ENCODE data around the gene LINS1.

Gene LINS1

DNA sequence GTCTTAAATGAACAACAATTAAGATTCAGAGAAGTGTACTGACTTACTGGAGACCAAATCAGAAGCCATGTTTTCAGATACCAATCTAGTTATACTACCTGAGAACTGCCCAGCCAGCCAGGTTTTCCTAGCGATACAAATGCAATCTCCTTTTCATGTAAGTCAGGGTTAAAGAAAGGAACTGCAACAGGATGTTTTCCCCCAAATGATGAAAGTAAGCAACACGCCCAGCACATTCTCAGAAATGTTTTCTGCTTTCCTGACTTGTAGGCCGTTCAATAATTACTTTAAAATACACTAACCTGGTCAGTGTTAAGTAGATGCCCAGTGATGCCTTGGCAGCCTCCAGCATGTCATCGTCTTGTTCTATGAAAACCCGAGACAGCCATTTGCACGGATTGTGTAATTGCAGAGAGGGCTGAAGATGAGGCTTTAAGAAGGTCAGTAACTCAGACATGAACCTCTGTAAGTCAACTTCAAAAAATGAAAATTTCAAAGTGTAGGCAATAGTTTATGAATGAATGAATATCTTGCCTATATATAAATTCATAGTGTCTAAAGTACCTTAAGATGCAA is 30.3 kb downstream of the LINS1 start:
- Histone ChIP-seq H3K9me3 (ENCODE audit: insufficient read depth, low read length) (no peaks in the 10 kb centered on the region), H3K4me3 (ENCODE audit: insufficient read length, low read depth) (no peak overlapping the region), H3K27me3 (ENCODE audit: insufficient read depth, insufficient read length) (no peaks in the 10 kb centered on the region), H3K4me1 (ENCODE audit: insufficient read depth, insufficient read length) (no peaks in the 10 kb centered on the region), H3K36me3 (ENCODE audit: insufficient read depth, insufficient read length, low read length) (peaks cover 47% of the 10 kb centered on the region), H3K9ac (ENCODE audit: insufficient read length, low read depth) (no peak overlapping the region)
- DNase-seq (ENCODE audit: low read depth, low spot score), result no peak
- TF ChIP-seq ZNF274 (IDR thresholded peaks at IDR 0.05; ENCODE audit: low read depth, low read length) (no peak), SUZ12 (IDR thresholded peaks at IDR 0.05; ENCODE audit: extremely low read depth, insufficient read depth, insufficient read length) (no peak), YY1 (IDR thresholded peaks at IDR 0.05; ENCODE audit: insufficient read depth, insufficient read length) (no peak)

- no peak for DNase-seq (ENCODE audit: low read depth, low spot score)
- Histone ChIP-seq H3K9me3 (ENCODE audit: insufficient read depth, low read length) (no peaks in the 10 kb centered on the region), H3K4me1 (ENCODE audit: insufficient read depth, insufficient read length) (no peaks in the 10 kb centered on the region), H3K36me3 (ENCODE audit: insufficient read depth, insufficient read length, low read length) (peaks cover 47% of the 10 kb centered on the region), H3K9ac (ENCODE audit: insufficient read length, low read depth) (no peak overlapping the region), H3K27me3 (ENCODE audit: insufficient read depth, insufficient read length) (no peaks in the 10 kb centered on the region), H3K4me3 (ENCODE audit: insufficient read length, low read depth) (no peak overlapping the region)
- TF ChIP-seq YY1 (IDR thresholded peaks at IDR 0.05; ENCODE audit: insufficient read depth, insufficient read length) (no peak), ZNF274 (IDR thresholded peaks at IDR 0.05; ENCODE audit: low read depth, low read length) (no peak)
These were observed 31.2 kb downstream of the LINS1 start for GRCh38 chr15:100570735-100571313.

- Histone ChIP-seq H3K4me1 (ENCODE audit: insufficient read depth, insufficient read length) (no peaks in the 10 kb centered on the region), H3K9me3 (ENCODE audit: insufficient read depth, low read length) (no peaks in the 10 kb centered on the region), H3K36me3 (ENCODE audit: insufficient read depth, insufficient read length, low read length) (peaks cover 47% of the 10 kb centered on the region), H3K27me3 (ENCODE audit: insufficient read depth, insufficient read length) (no peaks in the 10 kb centered on the region), H3K4me3 (ENCODE audit: insufficient read length, low read depth) (no peak overlapping the region), H3K9ac (ENCODE audit: insufficient read length, low read depth) (no peak overlapping the region)
- no peak for DNase-seq (ENCODE audit: low read depth, low spot score)
- no peak for TF ChIP-seq ZNF274 (IDR thresholded peaks at IDR 0.05; ENCODE audit: low read depth, low read length)
- no peak for TF ChIP-seq YY1 (IDR thresholded peaks at IDR 0.05; ENCODE audit: insufficient read depth, insufficient read length)
- TF ChIP-seq SUZ12 (IDR thresholded peaks at IDR 0.05; ENCODE audit: extremely low read depth, insufficient read depth, insufficient read length), result no peak
These were observed 31.7 kb downstream of the LINS1 start for GRCh38 chr15:100570275-100570674.

- no peak for DNase-seq (ENCODE audit: low read depth, low spot score)
- no peak overlapping the region for H3K9ac ChIP-seq (ENCODE audit: insufficient read length, low read depth)
- no peaks in the 10 kb centered on the region for H3K9me3 ChIP-seq (ENCODE audit: insufficient read depth, low read length)
These were observed 32.6 kb downstream of the LINS1 start for GRCh38 chr15:100569391-100569790.

GRCh38 chr15:100566850-100567628 is 34.9 kb downstream of the LINS1 start:
- H3K36me3 ChIP-seq (ENCODE audit: insufficient read depth, insufficient read length, low read length), result peaks cover 29% of the 10 kb centered on the region
- H3K9ac ChIP-seq (ENCODE audit: insufficient read length, low read depth), result no peak overlapping the region
- no peak overlapping the region for H3K4me3 ChIP-seq (ENCODE audit: insufficient read length, low read depth)
- no peaks in the 10 kb centered on the region for H3K4me1 ChIP-seq (ENCODE audit: insufficient read depth, insufficient read length)
- no peaks in the 10 kb centered on the region for H3K9me3 ChIP-seq (ENCODE audit: insufficient read depth, low read length)
- H3K27me3 ChIP-seq (ENCODE audit: insufficient read depth, insufficient read length), result no peaks in the 10 kb centered on the region
- DNase-seq (ENCODE audit: low read depth, low spot score), result no peak
- no peak for TF ChIP-seq ZNF274 (IDR thresholded peaks at IDR 0.05; ENCODE audit: low read depth, low read length)
- TF ChIP-seq SUZ12 (IDR thresholded peaks at IDR 0.05; ENCODE audit: extremely low read depth, insufficient read depth, insufficient read length), result no peak
- TF ChIP-seq YY1 (IDR thresholded peaks at IDR 0.05; ENCODE audit: insufficient read depth, insufficient read length), result no peak

More at GRCh38 chr15:100569391-100569790, 32.6 kb downstream of the LINS1 start:
- TF ChIP-seq SUZ12 (IDR thresholded peaks at IDR 0.05; ENCODE audit: extremely low read depth, insufficient read depth, insufficient read length), result no peak
- TF ChIP-seq YY1 (IDR thresholded peaks at IDR 0.05; ENCODE audit: insufficient read depth, insufficient read length), result no peak
- no peak for TF ChIP-seq ZNF274 (IDR thresholded peaks at IDR 0.05; ENCODE audit: low read depth, low read length)
- Histone ChIP-seq H3K27me3 (ENCODE audit: insufficient read depth, insufficient read length) (no peaks in the 10 kb centered on the region), H3K36me3 (ENCODE audit: insufficient read depth, insufficient read length, low read length) (peaks cover 45% of the 10 kb centered on the region), H3K4me3 (ENCODE audit: insufficient read length, low read depth) (no peak overlapping the region), H3K4me1 (ENCODE audit: insufficient read depth, insufficient read length) (no peaks in the 10 kb centered on the region)

DNA sequence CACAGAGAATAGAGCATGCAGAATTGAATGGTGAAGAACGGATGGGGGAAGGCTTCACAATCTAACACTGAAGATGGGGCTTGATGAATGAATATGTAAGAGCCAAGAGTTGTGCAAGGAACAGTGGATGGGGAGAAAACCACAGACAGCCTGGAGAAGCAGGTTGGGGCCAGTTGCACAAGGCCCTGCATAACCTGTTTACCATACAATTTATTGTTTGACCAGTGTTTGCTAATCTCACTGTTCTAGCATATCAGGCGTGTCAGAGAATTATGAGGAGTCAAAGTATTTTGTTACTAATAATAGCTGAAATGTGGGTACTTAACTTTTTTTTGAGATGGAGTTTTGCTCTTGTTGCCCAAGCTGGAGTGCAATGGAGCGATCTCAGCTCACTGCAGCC is 36.4 kb downstream of the LINS1 start:
- Histone ChIP-seq H3K36me3 (ENCODE audit: insufficient read depth, insufficient read length, low read length) (peaks cover 18% of the 10 kb centered on the region), H3K9me3 (ENCODE audit: insufficient read depth, low read length) (no peaks in the 10 kb centered on the region), H3K27me3 (ENCODE audit: insufficient read depth, insufficient read length) (no peaks in the 10 kb centered on the region), H3K9ac (ENCODE audit: insufficient read length, low read depth) (no peak overlapping the region), H3K4me3 (ENCODE audit: insufficient read length, low read depth) (no peak overlapping the region), H3K4me1 (ENCODE audit: insufficient read depth, insufficient read length) (no peaks in the 10 kb centered on the region)
- TF ChIP-seq ZNF274 (IDR thresholded peaks at IDR 0.05; ENCODE audit: low read depth, low read length), result no peak
- TF ChIP-seq SUZ12 (IDR thresholded peaks at IDR 0.05; ENCODE audit: extremely low read depth, insufficient read depth, insufficient read length), result no peak
- no peak for DNase-seq (ENCODE audit: low read depth, low spot score)

GRCh38 chr15:100560323-100560722 is 41.7 kb downstream of the LINS1 start:
- no peaks in the 10 kb centered on the region for H3K9me3 ChIP-seq (ENCODE audit: insufficient read depth, low read length)
- no peak overlapping the region for H3K4me3 ChIP-seq (ENCODE audit: insufficient read length, low read depth)
- no peaks in the 10 kb centered on the region for H3K27me3 ChIP-seq (ENCODE audit: insufficient read depth, insufficient read length)
- DNase-seq (ENCODE audit: low read depth, low spot score), result no peak
- TF ChIP-seq SUZ12 (IDR thresholded peaks at IDR 0.05; ENCODE audit: extremely low read depth, insufficient read depth, insufficient read length) (no peak), ZNF274 (IDR thresholded peaks at IDR 0.05; ENCODE audit: low read depth, low read length) (no peak), YY1 (IDR thresholded peaks at IDR 0.05; ENCODE audit: insufficient read depth, insufficient read length) (no peak)
- H3K4me1 ChIP-seq (ENCODE audit: insufficient read depth, insufficient read length), result no peaks in the 10 kb centered on the region
- H3K9ac ChIP-seq (ENCODE audit: insufficient read length, low read depth), result no peak overlapping the region
- H3K36me3 ChIP-seq (ENCODE audit: insufficient read depth, insufficient read length, low read length), result no peaks in the 10 kb centered on the region
